ENCODE results near the gene AIRE.

DNA sequence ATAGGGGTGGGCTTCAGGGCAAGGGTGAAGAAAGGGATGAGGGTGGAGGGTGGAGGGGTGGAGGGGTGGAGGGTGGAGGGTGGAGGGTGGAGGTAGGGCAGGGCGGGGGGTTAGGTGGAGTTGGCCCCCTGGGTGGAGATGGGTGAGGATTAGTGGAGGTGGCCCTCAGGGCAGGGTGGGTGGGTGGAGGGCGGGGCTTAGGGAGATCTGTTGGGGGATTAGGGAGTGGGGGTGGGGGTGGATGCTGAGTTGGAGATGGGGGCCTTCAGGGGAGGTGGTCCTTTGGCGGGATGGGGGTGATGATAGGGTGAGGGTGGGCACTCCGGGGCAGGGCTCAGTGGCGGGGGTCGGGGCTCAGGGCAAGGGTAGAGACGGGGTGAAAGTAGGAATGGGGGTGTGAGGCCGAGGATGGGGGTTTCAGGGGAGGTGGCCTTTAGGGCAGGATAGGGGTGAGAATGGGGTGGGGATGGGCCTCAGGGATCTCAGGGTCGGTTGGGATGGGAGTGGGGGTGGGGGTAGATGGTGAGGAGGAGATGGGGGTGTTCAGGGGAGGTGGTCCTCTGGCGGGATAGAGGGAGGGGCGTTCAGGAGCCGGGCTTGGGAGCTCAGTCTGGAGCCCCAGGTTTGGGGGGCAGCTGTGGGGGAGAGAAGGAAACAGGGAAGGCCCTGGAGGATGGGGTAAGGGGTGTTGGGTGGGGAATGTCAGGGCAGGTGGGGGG is 23.2 kb upstream of the AIRE start:
- no peak for TF ChIP-seq EZH2 (IDR thresholded peaks at IDR 0.05)
- TF ChIP-seq POLR2AphosphoS5 (IDR thresholded peaks at IDR 0.05; ENCODE audit: borderline replicate concordance, low read depth, low read length): no peak

All from SK-N-MC (cell line).